Stomach (tissue), 4 donors: ENCODE measurements around the gene BPNT1.

Experiments
- CTCF ChIP-seq, 7 experiments: fragments of 450-650 bp in 4 of 7; fragments of 200-600 bp in 3 of 7; sonication (generic) in 3 of 7; IDR thresholded peaks; one replicate each; pipeline ENCODE4 v1.5.1; 2016 to 2019; ENCODE audit warnings: antibody characterized with exemption in 7 of 7, control low read depth in 2 of 7, mild to moderate bottlenecking in 1 of 7
- POLR2A ChIP-seq, 4 donors: fragments of 450-650 bp; IDR thresholded peaks; one replicate each; pipeline ENCODE4 v1.6.1; 2016; ENCODE audit warnings: antibody characterized with exemption in 4 of 4, control low read depth in 2 of 4, mild to moderate bottlenecking in 1 of 4, moderate library complexity in 1 of 4
- POLR2AphosphoS5 ChIP-seq, 3 donors: sonication (generic); formaldehyde crosslinking; IDR thresholded peaks; one replicate each; pipeline ENCODE4 v1.6.1; 2016; ENCODE audit warnings: antibody characterized with exemption in 3 of 3

GRCh38 chr1:220012259-220012658 lies 77.3 kb downstream of the BPNT1 start:
- TF ChIP-seq CTCF (IDR thresholded peaks at IDR 0.05) (no peak), POLR2AphosphoS5 (IDR thresholded peaks at IDR 0.05) (no peak), POLR2A (IDR thresholded peaks at IDR 0.05) (no peak)
